Endothelial cell of umbilical vein (primary cell): ENCODE data around the gene FOS. TPM values are rescaled to one million over a fixed set of nuclear protein-coding genes. Genes with fewer than 3 reads are reported as not detected.

ENCODE experiments used
- BruUV-seq: library from RNA; stranded (reverse); fragments of 400-500 nt; replicated peaks from 2 replicates; lab custom pipeline; 2021; lab: Mats Ljungman, UMichigan
- CTCF ChIA-PET: fragments of 300-600, 350-600 bp; sonication (Branson Sonifier 250); formaldehyde crosslinking; loops from one replicate; lab custom pipeline; 2021; ENCODE audit warnings: antibody characterized with exemption, inconsistent platforms; lab: Charles Lee
- POLR2A ChIA-PET: fragments of 300-600, 350-600 bp; sonication (Branson Sonifier 250); formaldehyde crosslinking; loops from one replicate; lab custom pipeline; 2021; ENCODE audit warnings: antibody characterized with exemption, inconsistent platforms; lab: Charles Lee
- DNase-seq: peaks from one replicate; pipeline ENCODE4 v3.0.0-alpha.2; 2011; ENCODE audit warnings: low read depth, low spot score
- FAIRE-seq: peaks from 2 replicates; lab custom pipeline; 2011; peaks lifted over from hg19 to GRCh38; lab: Jason Lieb, UNC
- H2AFZ ChIP-seq: 2 replicates; pipeline ENCODE4 v1.6.0; 2012; ENCODE audit warnings: low read depth, low read length, control low read depth, inconsistent platforms
- H3K27ac ChIP-seq: 2 replicates; pipeline ENCODE4 v1.5.1; 2011; ENCODE audit warnings: low read depth, mild to moderate bottlenecking, control low read depth, low read length, moderate library complexity; ENCODE audit not compliant: insufficient read depth
- H3K27me3 ChIP-seq, 2 experiments: 2 replicates each; pipeline versions ENCODE4 v1.6.0 to v1.6.1; 2011; ENCODE audit warnings: low read length in 2 of 2, mixed read lengths in 1 of 2; ENCODE audit not compliant: control insufficient read depth in 2 of 2, insufficient read depth in 2 of 2
- H3K36me3 ChIP-seq, 2 experiments: 2 replicates in 1 of 2; 3 replicates in 1 of 2; pipeline ENCODE4 v1.5.1; 2011; ENCODE audit warnings: low read length in 2 of 2, mild to moderate bottlenecking in 1 of 2, moderate library complexity in 1 of 2; ENCODE audit not compliant: control insufficient read depth in 2 of 2, insufficient read depth in 2 of 2; ENCODE audit errors: extremely low read depth in 1 of 2
- H3K4me1 ChIP-seq: 3 replicates; pipeline ENCODE4 v1.5.1; 2011; ENCODE audit warnings: mild to moderate bottlenecking, low read length; ENCODE audit not compliant: control insufficient read depth, insufficient read depth; ENCODE audit errors: extremely low read depth
- H3K4me2 ChIP-seq: 2 replicates; pipeline ENCODE4 v1.6.1; 2011; ENCODE audit warnings: low read length, control low read depth, mixed read lengths; ENCODE audit not compliant: insufficient read depth
- H3K4me3 ChIP-seq, 3 experiments: fragments of 200-600 bp in 1 of 3; sonication (generic), shearing (Covaris generic) in 1 of 3; replicated peaks in 1 of 3; 2 replicates each; pipeline ENCODE4 v1.5.1; 2011 to 2016; ENCODE audit warnings: control low read depth in 3 of 3, low read length in 3 of 3, mild to moderate bottlenecking in 2 of 3, inconsistent platforms in 1 of 3, low read depth in 1 of 3, moderate library complexity in 1 of 3; ENCODE audit not compliant: insufficient read depth in 1 of 3
- H3K79me2 ChIP-seq: 2 replicates; pipeline ENCODE4 v1.6.0; 2012; ENCODE audit warnings: low read length, inconsistent platforms; ENCODE audit not compliant: control insufficient read depth, insufficient read depth
- H3K9ac ChIP-seq: replicated peaks from 2 replicates; pipeline ENCODE3; 2011; ENCODE audit warnings: low read length, control low read depth; ENCODE audit not compliant: insufficient read depth; ENCODE audit errors: extremely low read depth
- H3K9me1 ChIP-seq: replicated peaks from 3 replicates; pipeline ENCODE4 v1.6.0; 2011; ENCODE audit warnings: mild to moderate bottlenecking, low read length; ENCODE audit not compliant: control insufficient read depth, insufficient read depth; ENCODE audit errors: extremely low read depth
- H3K9me3 ChIP-seq: replicated peaks from 2 replicates; pipeline ENCODE4 v1.5.1; 2012; ENCODE audit warnings: low read length, inconsistent platforms; ENCODE audit not compliant: control insufficient read depth, insufficient read depth
- H4K20me1 ChIP-seq: replicated peaks from 2 replicates; pipeline ENCODE3; 2011; ENCODE audit warnings: mild to moderate bottlenecking, low read length; ENCODE audit not compliant: control insufficient read depth, insufficient read depth; ENCODE audit errors: extremely low read depth
- CTCF ChIP-seq, 2 donors: IDR thresholded peaks; 1 replicate in 1 of 2; 2 replicates in 1 of 2; pipeline ENCODE4 v1.5.1; 2011; ENCODE audit warnings: low read length in 2 of 2, mild to moderate bottlenecking in 2 of 2, moderate library complexity in 2 of 2, control low read depth in 1 of 2, inconsistent platforms in 1 of 2, low read depth in 1 of 2; ENCODE audit not compliant: insufficient read depth in 1 of 2; ENCODE audit errors: extremely low read depth in 1 of 2
- EZH2 ChIP-seq: IDR thresholded peaks from 2 replicates; pipeline ENCODE4 v1.6.1; 2012; ENCODE audit warnings: borderline replicate concordance, low read depth, mild to moderate bottlenecking, moderate library complexity, low read length, inconsistent platforms; ENCODE audit not compliant: severe bottlenecking
- FOS ChIP-seq: IDR thresholded peaks from 2 replicates; pipeline ENCODE4 v1.6.1; 2011; ENCODE audit warnings: mild to moderate bottlenecking, low read length, moderate library complexity, borderline replicate concordance; ENCODE audit not compliant: insufficient read depth
- GATA2 ChIP-seq: IDR thresholded peaks from 2 replicates; pipeline ENCODE4 v1.7.0; 2011; ENCODE audit warnings: low read depth, mild to moderate bottlenecking, moderate library complexity, mixed read lengths, low read length; ENCODE audit not compliant: insufficient read length, insufficient read depth
- JUN ChIP-seq: IDR thresholded peaks from 2 replicates; pipeline ENCODE4 v1.6.1; 2011; ENCODE audit warnings: borderline replicate concordance, low read depth; ENCODE audit not compliant: insufficient read length, insufficient read depth
- MAX ChIP-seq: IDR thresholded peaks from 2 replicates; pipeline ENCODE4 v1.6.1; 2011; ENCODE audit not compliant: insufficient read depth, insufficient read length
- MYC ChIP-seq: IDR thresholded peaks from one replicate; pipeline ENCODE4 v1.6.1; 2011; ENCODE audit warnings: mild to moderate bottlenecking, low read depth, low read length
- POLR2A ChIP-seq: IDR thresholded peaks from 2 replicates; pipeline ENCODE4 v1.6.1; 2012; ENCODE audit warnings: low read depth, mild to moderate bottlenecking, control low read depth, low read length
- POLR2AphosphoS5 ChIP-seq: IDR thresholded peaks from 2 replicates; pipeline ENCODE4 v1.6.1; 2012; ENCODE audit warnings: low read depth, mild to moderate bottlenecking, control low read depth, low read length, moderate library complexity; ENCODE audit not compliant: insufficient read depth
- dilution Hi-C: fragments of 300-500 bp; cut with MboI; formaldehyde crosslinking; loops from one replicate; pipeline ENCODE4 v1.15.0; 2019; ENCODE audit warnings: low sequenced_read_pairs; ENCODE audit not compliant: extremely low pct_ligation_motif_present
- intact Hi-C: fragments of 100-400 bp; cut with micrococcal nuclease; formaldehyde crosslinking; loops from one replicate; pipeline ENCODE4 v1.10.0; 2022
- polyA plus RNA-seq, 4 experiments: library from polyadenylated mRNA; depleted of rRNA in 3 of 4; stranded (reverse) in 3 of 4; unstranded in 1 of 4; fragments of >200 nt; gene quantifications; 2 replicates each; pipeline versions ENCODE4 v1.2.1 to v1.2.3, GENCODE V29; 2011 to 2012; ENCODE audit warnings: missing spikeins in 1 of 4
- total RNA-seq: library from RNA; stranded (reverse); gene quantifications from 2 replicates; pipeline ENCODE4 v1.2.3, GENCODE V29; 2021

FOS gene
- total and polyA plus RNA-seq, 2 donors (not counting 3 experiments of a cell fraction or from before 2014, with no cell fraction given) = 9.2 to 41.6 TPM

- dilution Hi-C loops (no loop called here), intact Hi-C loops (no loop called here)
- ChIA-PET POLR2A (no interaction called here), CTCF (no interaction called here)
- Histone ChIP-seq H3K4me3 (no peak overlapping the region), H2AFZ (no peak overlapping the region), H3K27me3 (no peaks in the 10 kb centered on the region), H3K36me3 (no peaks in the 10 kb centered on the region), H3K9me1 (no peaks in the 10 kb centered on the region), H3K79me2 (no peaks in the 10 kb centered on the region), H3K27ac (no peak overlapping the region), H3K4me1 (peaks cover 24% of the 10 kb centered on the region), H3K9me3 (no peaks in the 10 kb centered on the region), H3K9ac (no peak overlapping the region), H4K20me1 (no peaks in the 10 kb centered on the region), H3K4me2 (no peak overlapping the region)
- DNase-seq (no peak), FAIRE-seq (no peak)
- BruUV-seq = no TSS peak
- no peak for TF ChIP-seq EZH2
- TF ChIP-seq MYC = no peak
- TF ChIP-seq FOS = no peak
- no peak for TF ChIP-seq POLR2A
- TF ChIP-seq GATA2 = no peak
- no peak for TF ChIP-seq CTCF (IDR thresholded peaks at IDR 0.05; ENCODE audit: extremely low read depth in 1 of 2, insufficient read depth in 1 of 2, low read depth in 1 of 2, low read length in 2 of 2)
- no peak for TF ChIP-seq MAX
- TF ChIP-seq JUN = no peak
- no peak for TF ChIP-seq POLR2AphosphoS5
Measured at GRCh38 chr14:75261820-75262219, 16.8 kb upstream of the FOS start.
